T-helper 2 cell (primary cell): ENCODE results near the gene ALDOB.
"Not testable (repeated sequence)": the region's sequence is repeated elsewhere in the genome, so short reads cannot be mapped to it uniquely, and the experiment has no call there.

Experiments
- DNase-seq, 5 experiments: peaks; one replicate each; pipeline versions ENCODE4 v3.0.0 to v3.0.0-alpha.2; 2012 to 2022

Gene ALDOB

DNA sequence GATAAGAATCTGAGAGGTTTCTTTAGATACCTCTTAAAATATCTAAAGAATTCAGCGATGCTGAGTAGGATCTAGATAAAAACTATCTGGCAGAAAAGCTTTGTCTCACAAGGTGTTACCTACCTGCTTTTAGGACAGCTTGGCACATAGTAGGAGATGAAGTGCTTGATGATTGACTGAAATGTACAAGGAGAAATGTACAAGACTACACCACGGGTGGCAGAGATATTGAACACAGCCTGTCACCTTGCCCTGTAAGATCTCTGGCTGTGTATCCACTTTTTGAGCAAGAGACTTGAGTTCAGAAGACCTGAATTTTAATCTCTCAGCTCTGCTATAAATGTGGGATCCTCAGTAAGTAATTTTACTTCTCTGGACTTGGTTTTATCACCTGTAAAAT is 15.7 kb downstream of the ALDOB start:
- no peak for DNase-seq

DNA sequence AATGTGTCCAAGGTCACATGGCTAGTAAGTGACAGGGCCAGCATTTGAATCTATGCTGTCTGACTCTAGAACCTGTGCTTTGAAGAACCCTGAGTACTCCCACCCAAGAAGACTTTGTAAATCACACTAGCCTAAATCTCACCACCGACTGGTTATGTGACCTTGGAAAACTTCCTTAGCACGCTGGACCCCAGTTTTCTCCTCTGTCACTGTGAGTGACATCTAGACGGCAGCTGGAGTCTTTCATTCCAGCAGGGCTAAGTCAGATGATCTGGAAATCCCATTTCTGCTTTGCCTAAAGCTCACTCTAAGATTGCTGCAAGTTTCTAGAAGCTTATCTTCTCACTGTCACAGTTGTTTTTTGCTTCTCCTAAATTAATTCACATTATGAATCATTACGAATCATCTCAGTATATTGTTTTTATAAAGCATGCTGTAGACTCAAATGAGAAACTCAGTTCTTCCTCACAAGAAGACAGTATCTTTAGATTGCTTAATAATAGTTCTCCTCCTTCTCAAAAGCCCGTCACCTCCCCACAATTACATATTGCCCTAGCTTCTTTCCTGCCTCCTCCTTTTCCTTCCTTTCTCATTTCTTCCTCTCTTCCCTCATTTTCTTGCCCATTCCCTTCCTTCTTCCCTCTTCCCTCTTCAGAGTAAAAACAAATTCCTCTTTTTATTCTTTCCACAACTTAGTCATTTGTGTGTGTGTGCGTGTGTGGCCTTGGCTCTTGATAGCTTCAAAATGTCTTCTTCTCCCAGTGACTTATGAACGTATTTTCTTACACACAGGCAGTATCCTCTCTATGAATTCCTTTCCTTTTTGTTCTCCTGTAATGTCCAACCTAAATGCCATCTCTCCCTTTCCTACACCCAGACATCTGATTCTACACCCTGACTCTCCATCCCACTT is 16.8 kb downstream of the ALDOB start:
- DNase-seq: no peak

DNA sequence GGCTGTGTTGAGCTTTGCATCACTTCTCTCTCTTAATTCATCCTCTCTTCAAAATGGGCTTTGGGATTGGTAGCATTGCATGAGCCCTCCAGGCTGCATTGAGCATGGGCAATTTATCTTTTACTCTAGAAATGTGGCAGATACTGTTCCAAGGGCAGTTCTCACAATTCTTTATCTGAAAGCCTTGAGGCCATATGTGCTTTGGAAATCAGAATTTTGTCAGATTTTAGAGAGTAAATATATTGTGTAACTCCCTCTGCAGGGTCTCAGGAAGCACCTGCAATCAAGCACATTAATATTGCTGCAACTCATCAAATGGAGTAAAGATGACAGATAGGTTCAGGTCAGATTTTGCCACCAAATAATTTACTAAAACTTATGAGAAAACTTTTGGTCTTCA is 17.6 kb downstream of the ALDOB start:
- no peak for DNase-seq

- no peak for DNase-seq
These were observed 18.2 kb downstream of the ALDOB start for GRCh38 chr9:101417389-101417788.

GRCh38 chr9:101415578-101415977 is 20.0 kb downstream of the ALDOB start:
- no peak for DNase-seq

DNA sequence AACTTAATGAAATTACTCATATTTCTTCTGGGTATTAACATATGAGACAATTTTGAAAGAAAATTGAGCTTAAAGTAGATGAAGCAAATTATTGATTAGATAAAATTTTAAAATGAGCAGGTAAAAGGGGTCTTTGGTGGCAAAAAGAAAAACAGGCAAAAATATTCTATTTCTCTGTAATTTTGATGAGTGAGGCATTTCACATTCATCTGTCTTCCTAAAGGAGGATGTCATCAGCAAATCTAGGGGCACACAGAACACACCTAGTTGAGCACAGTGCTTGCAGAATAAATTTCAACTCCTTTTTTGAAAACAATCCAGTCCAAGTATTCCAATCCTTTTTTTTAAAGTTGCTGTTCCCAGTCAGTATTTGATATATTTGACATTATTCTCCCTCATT is 20.7 kb downstream of the ALDOB start:
- DNase-seq: no peak

GRCh38 chr9:101409079-101409477 is 26.5 kb downstream of the ALDOB start:
- DNase-seq: peak in 1 of 5 experiments; percentile 8

DNA sequence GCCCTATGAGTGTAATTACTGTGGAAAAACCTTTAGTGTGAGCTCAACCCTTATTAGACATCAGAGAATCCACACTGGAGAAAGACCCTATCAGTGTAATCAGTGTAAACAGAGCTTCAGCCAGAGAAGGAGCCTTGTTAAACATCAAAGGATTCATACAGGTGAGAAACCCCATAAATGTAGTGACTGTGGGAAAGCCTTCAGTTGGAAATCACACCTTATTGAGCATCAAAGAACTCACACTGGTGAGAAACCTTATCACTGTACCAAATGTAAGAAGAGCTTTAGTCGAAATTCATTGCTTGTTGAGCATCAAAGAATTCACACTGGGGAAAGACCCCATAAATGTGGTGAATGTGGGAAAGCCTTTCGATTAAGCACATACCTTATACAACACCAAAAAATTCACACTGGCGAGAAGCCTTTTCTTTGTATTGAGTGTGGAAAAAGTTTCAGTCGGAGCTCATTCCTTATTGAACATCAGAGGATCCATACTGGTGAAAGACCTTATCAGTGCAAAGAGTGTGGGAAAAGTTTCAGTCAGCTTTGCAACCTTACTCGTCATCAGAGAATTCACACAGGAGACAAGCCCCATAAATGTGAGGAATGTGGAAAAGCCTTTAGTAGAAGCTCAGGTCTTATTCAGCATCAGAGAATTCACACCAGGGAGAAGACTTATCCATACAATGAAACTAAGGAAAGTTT is 27.0 kb downstream of the ALDOB start:
- DNase-seq: no peak

GRCh38 chr9:101403516-101404285 is 31.9 kb downstream of the ALDOB start:
- DNase-seq: no peak

GRCh38 chr9:101400120-101400519 is 35.5 kb downstream of the ALDOB start:
- DNase-seq: no peak

DNA sequence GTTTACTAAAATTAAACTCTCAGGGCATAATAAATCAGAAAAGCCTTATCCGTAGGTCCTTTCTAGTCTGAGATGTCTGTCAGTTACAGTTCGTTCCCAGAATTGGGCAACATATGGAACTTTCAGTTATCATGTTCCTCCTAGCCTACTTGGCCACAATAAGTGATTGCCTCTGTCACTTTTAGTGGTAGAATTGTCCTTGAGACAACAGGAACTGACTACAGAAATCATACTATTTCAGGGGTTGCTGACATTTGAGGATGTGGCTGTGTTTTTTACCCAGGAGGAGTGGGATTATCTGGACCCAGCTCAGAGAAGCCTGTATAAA is 36.0 kb downstream of the ALDOB start:
- DNase-seq: peak in 1 of 5 experiments; percentile 28

GRCh38 chr9:101398930-101399642 is 36.5 kb downstream of the ALDOB start:
- DNase-seq: peak in 2 of 5 experiments; percentile 2 to 11

GRCh38 chr9:101398068-101398929 is 37.3 kb downstream of the ALDOB start, which contains the start of the genes MRPL50 and ZNF189:
Gene MRPL50 (minus strand): TSS chr9:101398618. CDS start chr9:101398592, 26 bp downstream.
Gene ZNF189 (plus strand): TSS chr9:101398851. CDS start chr9:101399157, 306 bp downstream.
- DNase-seq: peak; percentile 78 to 100 (median 95)

DNA sequence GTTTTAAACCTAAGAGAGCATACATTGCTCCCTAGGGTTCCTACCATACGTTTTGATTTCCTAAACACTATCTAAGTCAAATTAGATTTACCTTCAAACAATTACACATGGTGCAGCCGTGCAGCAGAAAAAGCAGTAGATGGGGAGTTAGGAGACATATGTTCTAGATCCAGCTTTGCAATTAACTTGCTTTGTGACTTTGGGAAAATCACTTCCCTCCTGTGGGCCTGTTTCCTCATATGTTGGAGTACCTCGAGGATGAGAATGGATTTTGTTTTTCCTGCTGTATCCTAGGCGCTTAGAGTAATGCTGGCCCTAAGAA is 37.9 kb downstream of the ALDOB start:
- no peak for DNase-seq

- no peak for DNase-seq
These were observed 40.9 kb downstream of the ALDOB start for GRCh38 chr9:101394687-101395086.

- no peak for DNase-seq
These were observed 42.4 kb downstream of the ALDOB start for GRCh38 chr9:101393135-101393534.

DNA sequence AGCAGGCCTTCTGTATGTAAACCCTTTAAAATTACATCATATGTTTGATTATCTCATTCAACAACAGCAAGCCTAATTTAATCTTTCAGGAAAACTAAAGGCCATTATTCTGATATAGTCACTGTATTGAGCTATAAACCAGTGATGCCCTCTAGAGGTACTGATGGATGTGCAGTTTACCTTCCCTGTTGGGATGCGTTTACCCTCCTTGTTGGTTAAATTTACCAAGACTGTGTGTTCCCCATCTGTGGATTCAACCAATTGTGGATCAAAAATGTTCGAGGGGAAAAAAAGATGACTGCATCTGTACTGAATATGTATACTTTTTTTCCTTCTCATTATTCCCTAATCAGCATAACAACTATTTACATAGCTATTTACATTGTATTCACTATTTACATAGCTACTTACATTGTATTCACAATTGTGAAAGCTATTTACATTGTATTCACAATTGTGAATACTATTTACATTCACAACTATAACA is 47.0 kb downstream of the ALDOB start:
- DNase-seq: no peak

DNA sequence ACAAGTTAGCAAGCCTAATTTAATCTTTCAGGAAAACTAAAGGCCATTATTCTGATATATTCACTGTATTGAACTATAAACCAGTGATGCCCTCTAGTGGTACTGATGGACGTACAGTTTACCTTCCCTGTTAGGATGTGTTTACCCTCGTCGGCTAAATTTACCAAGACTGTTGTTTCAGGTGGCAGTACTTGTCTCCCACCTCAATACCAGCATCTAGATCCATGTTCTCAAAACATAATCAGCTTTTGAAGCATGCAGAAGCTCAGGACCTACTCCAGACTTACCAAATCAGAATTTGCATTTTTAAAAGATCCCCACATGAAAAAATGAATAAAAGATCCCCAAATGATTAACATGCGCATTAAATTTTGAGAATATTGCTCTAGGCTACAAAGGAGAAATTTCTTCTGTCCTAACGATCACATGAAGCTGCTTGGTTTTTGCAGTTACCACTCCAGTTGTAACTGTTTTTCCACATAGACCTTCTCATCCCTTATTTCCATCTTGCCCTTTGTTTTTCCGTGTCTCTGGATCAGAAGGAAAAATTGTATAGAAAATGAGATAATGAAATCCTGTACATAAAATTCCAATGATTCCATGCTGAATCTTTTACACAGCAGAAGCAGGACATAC is 47.6 kb downstream of the ALDOB start:
- peak in 1 of 5 experiments; percentile 51 for DNase-seq

GRCh38 chr9:101384873-101385536 is 50.6 kb downstream of the ALDOB start, which contains the start of gene BAAT:
Gene BAAT (minus strand): TSS chr9:101385006. CDS start chr9:101371404, 13,602 bp downstream.
- DNase-seq: not testable (repeated sequence)

- DNase-seq: no peak
These were observed 52.2 kb downstream of the ALDOB start for GRCh38 chr9:101383361-101383760.
